IPS-NIHi11 (cell line): Measurements from ENCODE around the gene RET.
"Not testable (repeated sequence)": the region's sequence is repeated elsewhere in the genome, so short reads cannot be mapped to it uniquely, and the experiment has no call there.

Experiments
- DNase-seq: peaks from one replicate; pipeline ENCODE4 v3.0.0; 2012; ENCODE audit warnings: mixed read lengths, low spot score

Gene RET

GRCh38 chr10:43136995-43137716 is 60.3 kb downstream of the RET start:
- no peak for DNase-seq

DNA sequence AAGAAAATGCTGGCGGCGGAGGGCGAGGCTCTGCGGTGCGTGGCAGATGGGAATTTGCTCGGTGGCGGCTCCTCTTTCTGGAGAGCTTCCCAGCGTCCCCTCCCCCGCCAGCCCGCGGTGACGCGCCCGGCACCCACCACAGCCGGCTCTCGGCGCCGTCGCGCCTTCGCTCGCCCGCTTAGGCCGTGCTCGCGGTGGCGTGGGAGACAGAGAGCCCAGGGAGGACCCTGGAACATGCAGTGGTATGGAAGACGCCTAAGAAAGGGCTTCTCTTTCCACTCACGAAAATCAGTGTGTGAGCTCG is 60.8 kb downstream of the RET start:
- peak; percentile 79 for DNase-seq

DNA sequence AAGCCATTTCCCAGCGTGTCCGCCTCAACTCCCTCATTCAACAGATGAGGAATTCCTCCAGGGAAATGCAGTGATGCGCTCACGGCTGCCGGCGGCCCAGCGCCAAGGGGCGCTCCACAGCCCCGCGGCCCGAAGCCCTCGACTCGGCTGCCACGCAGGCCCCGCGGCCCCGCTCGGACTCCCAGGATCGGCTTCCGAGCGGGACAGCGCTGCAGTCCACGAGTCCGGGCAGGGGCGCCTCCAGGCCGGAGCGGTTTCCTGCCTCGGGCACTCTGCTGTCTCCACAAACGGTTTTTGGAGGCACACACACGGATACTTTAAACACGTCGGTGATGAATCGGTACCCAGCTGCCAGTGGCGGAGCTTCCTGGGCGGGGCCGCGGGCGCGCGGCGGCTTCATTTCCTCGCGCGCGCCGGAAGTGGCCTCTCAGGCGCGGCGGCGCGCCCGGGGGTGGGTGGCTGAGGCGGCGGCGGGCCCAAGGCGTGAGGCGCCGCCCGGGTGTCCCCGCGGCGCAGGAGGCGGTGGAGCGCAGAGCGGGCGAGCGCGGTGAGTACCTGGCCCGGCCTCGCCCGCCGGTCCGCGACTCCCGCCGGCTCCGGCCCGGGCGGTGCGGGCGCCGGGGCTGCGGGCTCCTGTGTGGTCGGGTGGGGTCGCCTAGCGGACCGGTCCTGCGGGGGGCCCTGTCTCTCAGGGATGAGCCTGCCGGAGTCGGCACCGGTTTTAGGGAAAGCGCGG is 61.3 kb downstream of the RET start, which contains the start of gene CSGALNACT2:
Gene CSGALNACT2, plus strand, starts transcription at position 425 of the 736 bp plus-strand sequence. CDS start 16,705 bp downstream, outside the sequence.
- peak; percentile 85 for DNase-seq

- no peak for DNase-seq
Observed at GRCh38 chr10:43138757-43139241, 61.9 kb downstream of the RET start.

DNA sequence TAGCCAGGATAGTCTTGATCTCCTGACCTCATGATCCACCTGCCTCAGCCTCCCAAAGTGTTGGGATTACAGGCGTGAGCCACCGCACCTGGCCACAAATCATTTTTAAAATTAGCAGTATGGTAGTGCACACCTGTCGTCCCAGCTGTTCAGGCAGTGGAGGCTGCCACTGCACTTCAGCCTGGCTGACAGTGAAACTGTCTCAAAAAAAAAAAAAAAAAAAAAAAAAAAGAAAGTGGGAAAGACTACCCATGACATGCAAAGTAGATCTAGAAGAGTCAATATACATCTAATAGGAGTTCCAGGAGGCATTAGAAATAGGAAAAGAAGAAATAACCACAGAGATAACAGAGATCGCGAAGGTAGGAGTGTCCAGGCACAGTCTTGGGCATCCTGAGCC is 64.6 kb downstream of the RET start:
- no peak for DNase-seq

- no peak for DNase-seq
Observed at GRCh38 chr10:43145311-43145710, 68.4 kb downstream of the RET start.

DNA sequence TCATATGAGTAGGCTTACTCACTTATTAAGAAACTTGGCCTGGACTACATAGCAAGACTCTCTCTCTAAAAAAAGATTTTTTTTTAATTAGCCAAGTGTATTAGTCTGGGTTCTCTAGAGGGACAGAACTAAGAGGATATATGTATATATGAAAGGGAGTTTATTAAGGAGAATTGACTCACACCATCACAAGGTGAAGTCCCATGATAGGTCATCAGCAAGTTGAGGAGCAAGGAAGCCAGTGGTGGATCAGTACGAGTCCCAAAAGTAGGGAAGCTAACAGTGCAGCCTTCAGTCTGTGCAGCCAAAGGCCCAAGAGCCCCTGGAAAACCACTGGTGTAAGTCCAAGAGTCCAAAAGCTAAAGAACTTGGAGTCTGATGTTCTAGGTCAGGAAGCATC is 69.1 kb downstream of the RET start:
- not testable (repeated sequence) for DNase-seq

DNA sequence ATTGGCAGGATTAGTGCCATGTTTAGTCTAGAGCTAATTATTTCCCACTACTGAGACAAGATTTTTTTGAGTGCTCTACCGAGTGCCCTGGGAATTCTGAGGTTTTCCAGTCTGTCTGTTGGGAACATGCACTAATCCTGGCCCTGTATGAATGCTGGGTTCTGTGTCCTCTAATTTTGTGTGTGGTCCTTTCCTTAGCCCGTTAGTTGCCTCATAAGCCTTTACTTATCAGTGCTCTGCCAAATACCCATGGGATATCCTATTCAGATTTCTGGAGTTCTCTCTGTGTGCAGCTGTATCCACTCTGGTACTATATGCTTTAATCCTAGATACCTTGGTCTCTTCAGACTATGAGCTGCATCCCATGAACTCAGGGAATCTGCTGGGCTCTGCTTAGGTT is 74.5 kb downstream of the RET start:
- no peak for DNase-seq

- no peak for DNase-seq
Observed at GRCh38 chr10:43153901-43154300, 77.0 kb downstream of the RET start.

DNA sequence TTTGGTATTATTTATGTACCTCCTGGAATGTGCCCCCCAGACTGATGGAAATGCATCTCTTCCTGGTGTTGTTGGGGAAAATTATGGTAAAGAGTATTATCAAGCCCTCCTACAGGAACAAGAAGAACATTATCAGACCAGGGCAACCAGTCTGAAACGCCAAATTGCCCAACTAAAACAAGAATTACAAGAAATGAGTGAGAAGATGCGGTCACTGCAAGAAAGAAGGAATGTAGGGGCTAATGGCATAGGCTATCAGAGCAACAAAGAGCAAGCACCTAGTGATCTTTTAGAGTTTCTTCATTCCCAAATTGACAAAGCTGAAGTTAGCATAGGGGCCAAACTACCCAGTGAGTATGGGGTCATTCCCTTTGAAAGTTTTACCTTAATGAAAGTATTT is 78.4 kb downstream of the RET start:
- DNase-seq: no peak

- DNase-seq: no peak
Observed at GRCh38 chr10:43155741-43156140, 78.9 kb downstream of the RET start.

- no peak for DNase-seq
Observed at GRCh38 chr10:43156590-43157341, 79.9 kb downstream of the RET start.

DNA sequence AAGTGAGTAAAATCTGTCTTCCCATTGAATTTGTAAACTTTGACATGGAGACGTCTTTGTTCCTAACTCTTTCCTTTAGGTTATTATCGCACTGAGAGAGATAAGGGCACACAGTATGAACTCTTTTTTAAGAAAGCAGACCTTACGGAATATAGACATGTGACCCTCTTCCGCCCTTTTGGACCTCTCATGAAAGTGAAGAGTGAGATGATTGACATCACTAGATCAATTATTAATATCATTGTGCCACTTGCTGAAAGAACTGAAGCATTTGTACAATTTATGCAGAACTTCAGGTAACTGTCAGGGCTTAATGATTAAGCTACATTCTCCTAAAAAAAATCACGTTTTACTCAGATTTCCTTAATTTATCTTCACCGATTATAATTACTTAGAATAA is 81.8 kb downstream of the RET start:
- DNase-seq: no peak

- no peak for DNase-seq
Observed at GRCh38 chr10:43160046-43160920, 83.4 kb downstream of the RET start.

GRCh38 chr10:43160921-43161255 is 84.0 kb downstream of the RET start:
- DNase-seq: no peak

GRCh38 chr10:43162604-43163003 is 85.7 kb downstream of the RET start:
- DNase-seq: no peak

- no peak for DNase-seq
Observed at GRCh38 chr10:43166207-43166879, 89.5 kb downstream of the RET start.

DNA sequence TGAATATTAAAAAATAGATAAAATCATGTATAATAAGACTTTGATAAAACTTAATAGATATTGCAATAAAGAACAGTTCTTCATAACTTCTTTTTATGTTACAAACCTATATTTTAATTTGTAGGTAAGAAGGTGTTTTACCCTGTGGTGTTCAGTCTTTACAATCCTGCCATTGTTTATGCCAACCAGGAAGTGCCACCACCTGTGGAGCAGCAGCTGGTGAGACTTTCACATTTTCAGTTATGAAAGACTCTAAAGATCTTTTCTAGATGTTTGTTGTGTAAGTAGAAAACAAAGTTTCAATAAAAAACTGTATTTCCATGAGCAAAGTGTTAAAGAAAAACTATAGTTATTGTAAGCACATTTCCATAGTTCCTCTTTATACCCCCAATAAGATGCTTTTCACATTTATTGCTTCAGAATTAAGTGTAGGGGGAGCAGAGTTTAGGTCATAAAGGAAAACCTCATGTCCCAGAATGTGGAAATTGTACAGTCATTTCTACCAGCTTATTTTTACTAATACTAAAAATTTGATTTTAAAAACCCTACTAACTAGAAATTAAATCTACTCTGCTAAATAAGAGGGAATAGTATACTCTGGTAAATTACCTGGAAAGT is 90.1 kb downstream of the RET start:
- no peak for DNase-seq

DNA sequence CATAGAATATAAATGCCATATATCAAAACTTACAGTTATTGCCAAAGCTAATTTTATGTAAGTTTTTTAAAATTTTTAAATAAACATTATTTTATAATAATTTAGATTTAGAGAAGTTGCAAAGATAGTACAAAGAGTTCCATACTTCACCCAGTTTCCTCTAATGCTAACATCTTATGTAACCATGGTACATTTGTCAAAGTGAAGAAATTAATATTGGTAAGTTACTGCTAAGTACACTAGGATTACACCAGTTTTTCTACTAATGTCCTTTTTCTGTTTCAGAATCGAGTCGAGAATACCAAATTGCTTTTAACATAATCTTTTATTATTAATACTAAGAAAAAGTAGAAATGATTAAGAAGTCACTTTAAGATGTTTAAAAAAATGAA is 90.6 kb downstream of the RET start:
- no peak for DNase-seq

- no peak for DNase-seq
Observed at GRCh38 chr10:43170491-43170890, 93.6 kb downstream of the RET start.

DNA sequence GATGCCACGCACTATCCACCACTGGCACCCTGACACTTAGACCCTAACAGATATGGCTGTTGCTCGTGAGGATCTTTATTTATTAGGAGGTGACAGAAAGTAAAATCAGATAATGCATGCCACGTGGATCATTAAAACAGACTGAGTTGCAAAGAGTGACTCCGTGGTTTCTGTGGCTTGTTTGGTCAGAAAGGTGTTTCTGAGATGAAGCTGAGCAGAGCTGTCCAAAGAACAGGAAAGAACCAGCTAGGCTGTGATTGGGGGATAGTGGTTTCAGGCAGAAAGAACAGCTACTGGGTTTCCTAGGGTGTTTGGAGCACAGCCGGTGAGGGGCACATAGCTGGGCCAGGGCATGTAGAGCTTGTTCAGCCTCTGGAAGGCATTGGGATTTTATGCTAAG is 95.8 kb downstream of the RET start:
- no peak for DNase-seq
